OCI-LY7 (cell line): ENCODE results near the gene SYCP2L. TPM values are rescaled to one million over a fixed set of nuclear protein-coding genes. Genes with fewer than 3 reads are reported as not detected.

Experiments used
- BruUV-seq: library from RNA; stranded (reverse); fragments of 400-500 nt; replicated peaks from 2 replicates; lab custom pipeline; 2021; lab: Mats Ljungman, UMichigan
- CTCF ChIA-PET: fragments of 300-600 bp; sonication (Branson Sonifier 250); formaldehyde crosslinking; loops from one replicate; lab custom pipeline; 2022; ENCODE audit warnings: antibody characterized with exemption; ENCODE audit not compliant: unreplicated experiment; lab: Charles Lee
- POLR2A ChIA-PET: fragments of 300-600 bp; sonication (Branson Sonifier 250); formaldehyde crosslinking; loops from one replicate; lab custom pipeline; 2022; ENCODE audit warnings: antibody characterized with exemption; lab: Charles Lee
- DNase-seq: peaks from one replicate; pipeline ENCODE4 v3.0.0-alpha.2; 2015; ENCODE audit warnings: low spot score
- H2AFZ ChIP-seq: fragments of 200-600 bp; sonication (generic), shearing (Covaris generic); 2 replicates; pipeline ENCODE4 v1.6.1; 2014; ENCODE audit warnings: mild to moderate bottlenecking, antibody characterized with exemption, low read length, moderate library complexity
- H3K27ac ChIP-seq: fragments of 200-600 bp; sonication (generic); 2 replicates; pipeline ENCODE4 v1.5.1; 2014; ENCODE audit warnings: mixed run types, low read depth, mild to moderate bottlenecking, moderate library complexity, low read length, inconsistent platforms; ENCODE audit not compliant: poor library complexity, severe bottlenecking
- H3K36me3 ChIP-seq: fragments of 200-600 bp; sonication (generic); 2 replicates; pipeline ENCODE4 v1.6.1; 2014; ENCODE audit warnings: mild to moderate bottlenecking, antibody characterized with exemption, low read length, moderate library complexity, mixed read lengths; ENCODE audit not compliant: insufficient read depth
- H3K4me1 ChIP-seq: fragments of 200-600 bp; sonication (generic); 2 replicates; pipeline ENCODE4 v1.5.1; 2014; ENCODE audit warnings: mild to moderate bottlenecking, low read length; ENCODE audit not compliant: insufficient read depth, poor library complexity, severe bottlenecking
- H3K4me2 ChIP-seq: fragments of 200-600 bp; sonication (generic); 2 replicates; pipeline ENCODE4 v1.6.1; 2014; ENCODE audit warnings: mild to moderate bottlenecking, low read length
- H3K4me3 ChIP-seq: fragments of 200-600 bp; sonication (generic); 2 replicates; pipeline ENCODE4 v1.5.1; 2014; ENCODE audit warnings: mild to moderate bottlenecking, low read depth, low read length; ENCODE audit not compliant: poor library complexity, severe bottlenecking
- H3K79me2 ChIP-seq: fragments of 200-600 bp; sonication (generic); 2 replicates; pipeline ENCODE4 v1.6.1; 2016; ENCODE audit warnings: low read depth, mild to moderate bottlenecking, low read length, moderate library complexity, mixed read lengths; ENCODE audit not compliant: insufficient read depth
- H3K9me2 ChIP-seq: fragments of 200-600 bp; sonication (generic); 2 replicates; pipeline ENCODE4 v1.6.1; 2016; ENCODE audit warnings: mild to moderate bottlenecking, low read length, mixed read lengths; ENCODE audit not compliant: insufficient read depth
- H3K9me3 ChIP-seq: fragments of 200-600 bp; sonication (generic); 2 replicates; pipeline ENCODE4 v1.6.1; 2014; ENCODE audit warnings: mild to moderate bottlenecking, mixed run types, low read length, mixed read lengths
- H4K20me1 ChIP-seq: fragments of 200-600 bp; sonication (generic); 2 replicates; pipeline ENCODE4 v1.6.1; 2014; ENCODE audit warnings: mild to moderate bottlenecking, antibody characterized with exemption, low read length, moderate library complexity, mixed read lengths; ENCODE audit not compliant: insufficient read depth
- EZH2phosphoT487 ChIP-seq: fragments of 200-600 bp; sonication (generic); IDR thresholded peaks from 2 replicates; pipeline ENCODE4 v1.6.1; 2018; ENCODE audit warnings: low read depth, borderline replicate concordance, mild to moderate bottlenecking, mixed run types, antibody characterized with exemption, low read length, moderate library complexity, mixed read lengths
- intact Hi-C: fragments of 100-400 bp; cut with micrococcal nuclease; formaldehyde crosslinking; loops from one replicate; pipeline ENCODE4 v1.10.0; 2022; ENCODE audit not compliant: unreplicated experiment
- total RNA-seq, 2 experiments: library from RNA; depleted of rRNA in 1 of 2; stranded (reverse); fragments of >200 nt in 1 of 2; shearing (Covaris generic) in 1 of 2; gene quantifications; 2 replicates each; pipeline ENCODE4 v1.2.3, GENCODE V29; 2014 to 2022
- TF ChIP-seq, protein P1 (sequence below): fragments of 200-600 bp; sonication (generic); conservative IDR thresholded peaks from 2 replicates; pipeline ENCODE4 v1.5.1; 2014; ENCODE audit warnings: mild to moderate bottlenecking, antibody characterized with exemption, low read length, moderate library complexity, mixed read lengths

SYCP2L gene
- total RNA-seq, 2 experiments from 2014 or later, result 1.3 to 1.4 TPM

DNA sequence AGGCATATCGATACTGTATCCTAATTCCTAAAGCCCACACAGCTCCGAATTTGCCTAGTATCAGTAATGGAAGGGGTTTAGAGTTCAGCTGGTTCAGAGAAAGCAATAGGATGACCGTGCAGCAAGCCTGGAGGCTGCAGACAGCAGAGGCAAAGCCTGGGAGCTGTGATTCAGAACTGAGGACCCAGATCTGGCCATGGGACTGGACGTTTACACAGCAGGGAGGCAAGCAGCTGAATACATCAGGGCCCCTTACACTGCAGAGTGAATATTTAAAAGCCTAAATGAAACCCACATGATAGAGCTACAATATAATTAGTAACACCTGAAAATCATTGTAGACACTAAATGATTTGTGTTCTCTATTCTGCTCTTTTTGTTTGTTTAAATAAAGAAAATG is 119.2 kb downstream of the SYCP2L start:
- Histone ChIP-seq H3K4me3 (no peak overlapping the region), H3K27ac (no peak overlapping the region), H3K9me3 (no peaks in the 10 kb centered on the region), H2AFZ (no peak overlapping the region), H3K79me2 (no peaks in the 10 kb centered on the region), H3K4me2 (no peak overlapping the region), H4K20me1 (no peaks in the 10 kb centered on the region), H3K36me3 (no peaks in the 10 kb centered on the region), H3K4me1 (no peaks in the 10 kb centered on the region), H3K9me2 (no peaks in the 10 kb centered on the region)
- no TSS peak for BruUV-seq
- CTCF ChIA-PET, result no interaction called here
- no peak for DNase-seq
- POLR2A ChIA-PET, result interaction anchor here (0.6 to 0.8 kb wide), 3 partner anchors 12 to 621 kb away, joined by 3 to 6 read pairs (median 4); no protein-coding TSS in a partner anchor
- intact Hi-C loops, result no loop called here
- no peak for TF ChIP-seq EZH2phosphoT487
- TF ChIP-seq, protein P1, sequence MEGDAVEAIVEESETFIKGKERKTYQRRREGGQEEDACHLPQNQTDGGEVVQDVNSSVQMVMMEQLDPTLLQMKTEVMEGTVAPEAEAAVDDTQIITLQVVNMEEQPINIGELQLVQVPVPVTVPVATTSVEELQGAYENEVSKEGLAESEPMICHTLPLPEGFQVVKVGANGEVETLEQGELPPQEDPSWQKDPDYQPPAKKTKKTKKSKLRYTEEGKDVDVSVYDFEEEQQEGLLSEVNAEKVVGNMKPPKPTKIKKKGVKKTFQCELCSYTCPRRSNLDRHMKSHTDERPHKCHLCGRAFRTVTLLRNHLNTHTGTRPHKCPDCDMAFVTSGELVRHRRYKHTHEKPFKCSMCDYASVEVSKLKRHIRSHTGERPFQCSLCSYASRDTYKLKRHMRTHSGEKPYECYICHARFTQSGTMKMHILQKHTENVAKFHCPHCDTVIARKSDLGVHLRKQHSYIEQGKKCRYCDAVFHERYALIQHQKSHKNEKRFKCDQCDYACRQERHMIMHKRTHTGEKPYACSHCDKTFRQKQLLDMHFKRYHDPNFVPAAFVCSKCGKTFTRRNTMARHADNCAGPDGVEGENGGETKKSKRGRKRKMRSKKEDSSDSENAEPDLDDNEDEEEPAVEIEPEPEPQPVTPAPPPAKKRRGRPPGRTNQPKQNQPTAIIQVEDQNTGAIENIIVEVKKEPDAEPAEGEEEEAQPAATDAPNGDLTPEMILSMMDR, result no peak

DNA sequence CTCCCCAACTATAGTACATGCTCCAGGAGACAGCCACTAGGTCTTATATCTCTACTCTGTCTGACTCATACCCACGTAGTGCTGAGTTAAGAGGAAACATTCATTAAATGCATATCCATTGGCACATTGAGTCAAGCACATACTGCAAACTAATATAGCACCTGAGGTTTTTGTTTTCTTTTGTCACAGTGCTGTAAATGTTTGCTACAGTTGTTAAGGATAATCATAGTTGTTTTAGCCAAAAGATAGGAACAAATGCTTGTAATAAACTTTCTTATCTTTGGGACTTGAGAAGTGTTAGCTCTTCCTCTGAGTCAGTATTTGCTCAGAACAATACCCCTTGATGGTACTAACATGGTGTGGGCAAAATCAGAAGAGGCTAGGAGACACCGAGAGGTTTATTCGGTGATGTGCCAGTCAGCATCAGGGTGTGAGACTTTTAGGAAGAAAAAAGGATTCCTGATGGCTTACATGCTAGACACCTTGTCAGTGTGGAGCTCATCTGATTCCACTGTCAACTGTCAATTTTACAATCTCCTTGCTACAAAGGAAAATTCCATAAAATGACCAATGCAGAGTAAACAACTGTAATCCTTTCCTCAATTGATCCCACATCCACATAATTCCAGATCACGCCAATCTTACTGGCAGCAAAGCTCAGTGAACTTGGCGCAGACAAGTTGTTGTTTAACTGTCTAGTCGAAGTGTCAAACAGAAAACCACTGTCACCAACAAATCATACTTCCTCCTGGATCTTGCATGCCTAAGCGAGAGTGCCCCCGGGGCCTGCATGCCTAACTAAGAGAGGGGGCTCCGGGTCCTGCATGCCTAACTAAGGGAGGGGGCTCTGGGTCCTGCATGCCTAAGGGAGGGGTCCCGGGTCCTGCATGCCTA is 121.1 kb downstream of the SYCP2L start:
- Histone ChIP-seq H2AFZ (no peak overlapping the region), H3K4me2 (no peak overlapping the region), H3K36me3 (no peaks in the 10 kb centered on the region), H3K27ac (no peak overlapping the region), H3K4me1 (no peaks in the 10 kb centered on the region), H4K20me1 (no peaks in the 10 kb centered on the region), H3K9me3 (no peaks in the 10 kb centered on the region), H3K79me2 (no peaks in the 10 kb centered on the region), H3K9me2 (no peaks in the 10 kb centered on the region), H3K4me3 (no peak overlapping the region)
- ChIA-PET POLR2A (interaction anchor here (0.7 kb wide), 1 partner anchor 33 kb away, joined by 3 read pairs; no protein-coding TSS in a partner anchor), CTCF (no interaction called here)
- no peak for TF ChIP-seq EZH2phosphoT487
- TF ChIP-seq, protein P1, result no peak
- no TSS peak for BruUV-seq
- DNase-seq, result no peak
- intact Hi-C loops, result no loop called here

DNA sequence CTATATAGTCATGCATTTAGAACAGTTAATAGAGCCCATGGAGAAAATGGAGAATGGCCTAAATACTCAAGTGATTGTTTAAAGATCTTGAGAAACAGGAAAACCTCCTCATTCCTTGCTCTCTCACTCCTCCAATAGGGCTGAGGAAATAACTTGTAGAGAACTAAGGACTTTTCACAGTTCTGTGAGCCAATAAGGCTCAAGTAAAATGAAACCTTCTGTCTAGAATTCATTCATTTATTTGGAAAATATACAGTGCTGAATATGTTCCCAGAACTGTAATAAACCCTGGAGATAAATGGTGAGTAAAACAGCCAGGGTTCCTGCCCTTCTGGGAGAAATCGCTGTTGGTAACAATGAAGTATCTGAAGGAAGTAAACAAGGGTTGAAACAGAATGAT is 122.0 kb downstream of the SYCP2L start:
- ChIA-PET POLR2A (interaction anchor here (0.7 kb wide), 1 partner anchor 32 kb away, joined by 3 read pairs; no protein-coding TSS in a partner anchor), CTCF (no interaction called here)
- BruUV-seq, result no TSS peak
- H3K9me2 ChIP-seq, result no peaks in the 10 kb centered on the region
- no peaks in the 10 kb centered on the region for H3K79me2 ChIP-seq
- TF ChIP-seq EZH2phosphoT487, result no peak
- TF ChIP-seq, protein P1, result no peak
- H2AFZ ChIP-seq, result no peak overlapping the region
- no peak overlapping the region for H3K27ac ChIP-seq
- H3K4me2 ChIP-seq, result no peak overlapping the region
- intact Hi-C loops, result no loop called here
- no peaks in the 10 kb centered on the region for H3K4me1 ChIP-seq
- H4K20me1 ChIP-seq, result no peaks in the 10 kb centered on the region
- no peak overlapping the region for H3K4me3 ChIP-seq
- H3K9me3 ChIP-seq, result no peaks in the 10 kb centered on the region
- H3K36me3 ChIP-seq, result no peaks in the 10 kb centered on the region
- DNase-seq, result no peak
